Brain microvascular endothelial cell (primary cell): Measurements from ENCODE around the gene THUMPD3.

Experiments used
- DNase-seq: peaks from one replicate; pipeline ENCODE4 v3.0.0-alpha.2; 2020
- H3K27ac ChIP-seq: fragments of 250-450 bp; sonication (Bioruptor Pico); 2 replicates; pipeline ENCODE4 v1.5.1; 2020; ENCODE audit warnings: mild to moderate bottlenecking, moderate library complexity
- H3K27me3 ChIP-seq: fragments of 250-450 bp; sonication (Bioruptor Pico); replicated peaks from 2 replicates; pipeline ENCODE4 v1.5.1; 2020; ENCODE audit warnings: mild to moderate bottlenecking
- H3K36me3 ChIP-seq: fragments of 250-450 bp; sonication (Bioruptor Pico); replicated peaks from 2 replicates; pipeline ENCODE4 v1.5.1; 2020; ENCODE audit warnings: mild to moderate bottlenecking
- H3K4me3 ChIP-seq: 2 replicates; pipeline ENCODE4 v1.5.1; 2011; ENCODE audit warnings: low read depth, mild to moderate bottlenecking, control low read depth, low read length, moderate library complexity
- in situ Hi-C: cut with HindIII; loops from 2 replicates; pipeline ENCODE4 v1.10.0; 2017; ENCODE audit warnings: low sequenced_read_pairs, low pct_ligation_motif_present
- TF ChIP-seq, protein P1 (sequence below): IDR thresholded peaks from 2 replicates; pipeline ENCODE4 v1.5.1; 2011; ENCODE audit warnings: low read depth, mild to moderate bottlenecking, moderate library complexity, low read length, control low read depth, inconsistent platforms; ENCODE audit errors: missing control alignments

THUMPD3 gene

DNA sequence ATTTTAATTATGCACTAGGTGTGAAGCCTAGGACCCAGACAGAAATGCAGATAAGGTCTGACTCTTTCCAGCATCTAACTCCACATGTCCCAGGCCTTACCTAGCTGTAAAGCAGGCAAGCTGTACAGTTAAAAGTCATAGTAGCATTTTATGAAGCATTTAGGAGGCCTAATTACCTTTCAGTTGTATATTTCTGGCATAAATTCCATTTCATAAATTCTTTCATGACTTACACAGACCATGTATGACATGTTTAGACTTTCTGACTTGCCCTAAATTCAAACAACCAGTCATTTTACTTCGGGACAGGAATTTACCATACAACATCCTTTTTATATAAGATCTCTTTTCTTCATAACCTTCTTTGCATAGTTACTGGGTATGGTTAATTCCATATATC, 35.3 kb upstream of the THUMPD3 start:
- no peak overlapping the region for H3K4me3 ChIP-seq
- no peaks in the 10 kb centered on the region for H3K36me3 ChIP-seq
- in situ Hi-C loops: no loop called here
- no peaks in the 10 kb centered on the region for H3K27me3 ChIP-seq
- TF ChIP-seq, protein P1, sequence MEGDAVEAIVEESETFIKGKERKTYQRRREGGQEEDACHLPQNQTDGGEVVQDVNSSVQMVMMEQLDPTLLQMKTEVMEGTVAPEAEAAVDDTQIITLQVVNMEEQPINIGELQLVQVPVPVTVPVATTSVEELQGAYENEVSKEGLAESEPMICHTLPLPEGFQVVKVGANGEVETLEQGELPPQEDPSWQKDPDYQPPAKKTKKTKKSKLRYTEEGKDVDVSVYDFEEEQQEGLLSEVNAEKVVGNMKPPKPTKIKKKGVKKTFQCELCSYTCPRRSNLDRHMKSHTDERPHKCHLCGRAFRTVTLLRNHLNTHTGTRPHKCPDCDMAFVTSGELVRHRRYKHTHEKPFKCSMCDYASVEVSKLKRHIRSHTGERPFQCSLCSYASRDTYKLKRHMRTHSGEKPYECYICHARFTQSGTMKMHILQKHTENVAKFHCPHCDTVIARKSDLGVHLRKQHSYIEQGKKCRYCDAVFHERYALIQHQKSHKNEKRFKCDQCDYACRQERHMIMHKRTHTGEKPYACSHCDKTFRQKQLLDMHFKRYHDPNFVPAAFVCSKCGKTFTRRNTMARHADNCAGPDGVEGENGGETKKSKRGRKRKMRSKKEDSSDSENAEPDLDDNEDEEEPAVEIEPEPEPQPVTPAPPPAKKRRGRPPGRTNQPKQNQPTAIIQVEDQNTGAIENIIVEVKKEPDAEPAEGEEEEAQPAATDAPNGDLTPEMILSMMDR: no peak
- no peak for DNase-seq
- H3K27ac ChIP-seq: no peak overlapping the region

DNA sequence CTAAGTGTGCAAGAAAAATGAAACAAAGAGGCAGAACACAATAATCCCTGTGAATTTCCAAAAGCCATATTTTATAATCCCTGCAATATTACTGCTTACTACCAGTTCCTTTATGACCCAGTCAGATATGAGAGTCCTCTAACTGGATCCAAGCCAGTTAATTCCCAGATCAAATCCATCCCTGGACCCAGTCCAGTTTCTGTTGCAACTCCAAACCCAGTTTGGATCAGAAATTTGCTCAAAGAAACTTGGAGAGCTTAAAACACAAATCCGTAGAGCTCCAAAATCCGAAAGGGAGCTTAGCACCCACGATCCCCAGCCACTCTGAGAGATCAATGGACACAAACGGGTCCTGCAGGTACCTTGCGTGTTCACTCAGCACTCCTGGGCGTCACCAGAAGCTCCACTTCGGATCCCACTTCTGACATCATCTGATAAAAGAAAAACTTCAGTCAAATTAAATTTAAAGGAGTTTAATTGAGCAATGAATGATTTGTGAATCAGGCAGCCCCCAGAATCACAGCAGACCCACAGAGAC, 32.6 kb upstream of the THUMPD3 start:
- TF ChIP-seq, protein P1: no peak
- DNase-seq: no peak
- H3K4me3 ChIP-seq: no peak overlapping the region
- H3K27ac ChIP-seq: no peak overlapping the region
- in situ Hi-C loops: no loop called here
- H3K27me3 ChIP-seq: no peaks in the 10 kb centered on the region
- no peaks in the 10 kb centered on the region for H3K36me3 ChIP-seq

DNA sequence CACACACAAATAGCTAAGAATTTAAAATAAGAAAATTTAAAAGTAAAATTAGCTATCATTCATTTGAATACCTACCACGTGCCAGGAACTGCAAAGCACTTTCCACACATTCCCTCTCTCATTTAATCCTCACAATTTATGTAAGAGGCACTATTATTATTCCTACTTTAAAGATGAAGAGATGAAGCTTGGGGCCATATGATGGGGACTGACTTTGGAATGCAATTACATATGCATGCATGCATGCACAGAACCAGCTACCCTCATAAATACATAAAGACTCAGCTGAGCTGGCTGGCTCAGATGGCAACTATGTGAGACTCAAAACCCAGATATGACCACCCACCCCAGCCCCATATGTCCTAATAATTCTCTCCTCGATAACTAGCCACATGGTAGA, 31.7 kb upstream of the THUMPD3 start:
- Histone ChIP-seq H3K4me3 (no peak overlapping the region), H3K27me3 (no peaks in the 10 kb centered on the region), H3K36me3 (no peaks in the 10 kb centered on the region), H3K27ac (no peak overlapping the region)
- no peak for DNase-seq
- TF ChIP-seq, protein P1: no peak
- in situ Hi-C loops: no loop called here

DNA sequence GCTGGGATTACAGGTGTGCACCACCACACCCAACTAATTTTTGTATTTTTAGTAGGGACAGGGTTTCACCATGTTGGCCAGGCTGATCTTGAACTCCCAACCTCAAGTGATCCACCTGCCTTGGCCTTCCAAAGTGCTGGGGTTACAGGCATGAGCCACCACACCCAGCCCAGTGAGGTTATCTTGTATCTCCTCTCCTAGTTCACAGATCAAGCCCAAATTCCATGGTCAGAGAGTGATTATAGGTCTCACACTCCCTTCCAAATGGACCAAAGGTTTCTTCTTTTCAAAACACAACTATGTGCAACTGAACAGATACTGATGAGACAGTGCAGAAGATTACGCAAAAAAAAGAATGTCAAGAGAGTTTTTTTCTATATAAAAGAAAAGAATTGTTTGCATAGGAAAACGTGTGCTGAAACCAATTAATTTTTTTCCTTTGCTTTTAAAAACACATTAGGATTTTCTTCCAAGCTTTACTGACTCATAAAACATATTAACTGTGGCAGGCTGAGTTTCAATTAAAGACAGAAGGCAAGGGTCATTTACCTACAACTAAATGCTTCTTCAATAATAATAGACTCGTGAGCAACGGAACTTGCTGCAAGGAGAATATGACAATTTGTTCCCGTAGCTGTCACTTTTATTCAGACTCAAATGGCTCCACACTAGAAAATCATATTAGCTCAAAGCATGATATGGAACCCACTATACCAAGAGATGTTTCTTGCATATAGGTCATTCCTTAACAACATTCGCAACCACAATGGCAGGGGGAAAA, 30.4 kb upstream of the THUMPD3 start:
- Histone ChIP-seq H3K36me3 (no peaks in the 10 kb centered on the region), H3K27ac (no peak overlapping the region), H3K27me3 (no peaks in the 10 kb centered on the region), H3K4me3 (no peak overlapping the region)
- DNase-seq: no peak
- in situ Hi-C loops: no loop called here
- TF ChIP-seq, protein P1: no peak

DNA sequence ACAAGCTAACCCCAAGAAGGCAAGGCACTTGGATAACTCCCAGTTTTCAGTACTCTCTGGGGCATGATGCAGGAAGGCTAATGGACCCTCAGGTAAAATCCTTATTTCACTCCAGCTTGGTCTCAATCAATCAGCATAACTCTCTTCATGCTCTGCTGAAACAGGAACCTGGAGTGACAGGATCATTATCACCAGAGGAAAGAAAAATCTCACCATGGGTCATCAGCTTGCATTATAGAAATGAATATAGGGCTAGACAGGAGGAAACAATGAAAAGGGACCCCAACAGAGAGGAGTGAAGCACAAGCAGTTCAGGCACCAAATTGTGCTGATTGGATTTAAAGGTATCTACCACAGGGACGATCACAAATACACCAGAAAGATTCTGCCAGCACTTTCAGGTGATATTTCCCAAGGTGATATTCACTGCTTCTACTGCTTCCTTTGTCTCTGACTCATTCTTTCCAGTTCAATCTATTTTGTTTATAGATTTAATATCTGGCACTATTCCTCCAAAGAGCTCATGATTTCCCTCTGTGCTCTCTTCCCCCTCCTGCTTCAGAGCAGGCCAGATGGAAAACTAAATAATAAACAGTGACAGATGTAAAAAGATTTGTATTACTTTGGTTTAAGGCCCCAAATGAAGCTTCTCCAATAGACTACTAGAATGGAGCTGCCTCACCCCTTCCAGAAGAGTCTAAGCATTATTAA, 22.9 kb upstream of the THUMPD3 start:
- H3K27ac ChIP-seq: peak overlapping the region; percentile 18
- no peak overlapping the region for H3K4me3 ChIP-seq
- TF ChIP-seq, protein P1: no peak
- in situ Hi-C loops: no loop called here
- H3K36me3 ChIP-seq: no peaks in the 10 kb centered on the region
- H3K27me3 ChIP-seq: no peaks in the 10 kb centered on the region
- no peak for DNase-seq
